GM19468 (cell line): ENCODE results near the gene MMAB.
"Not testable (repeated sequence)": the region's sequence is repeated elsewhere in the genome, so short reads cannot be mapped to it uniquely, and the experiment has no call there.

Experiments
- ATAC-seq: cut with Tn5 transposase; IDR thresholded peaks from one replicate; pipeline ENCODE4 v1.9.1; 2021; ENCODE audit warnings: mild to moderate bottlenecking, moderate library complexity, moderate number of reproducible peaks; ENCODE audit not compliant: unreplicated experiment; ENCODE audit errors: extremely low read depth

MMAB gene

GRCh38 chr12:109604132-109604585 is 30.9 kb upstream of the MMAB start:
- ATAC-seq, result no peak

GRCh38 chr12:109602132-109602531 is 28.8 kb upstream of the MMAB start:
- ATAC-seq, result not testable (repeated sequence)

- no peak for ATAC-seq
These were observed 28.3 kb upstream of the MMAB start for GRCh38 chr12:109601557-109601956.

- ATAC-seq, result no peak
These were observed 27.7 kb upstream of the MMAB start for GRCh38 chr12:109600995-109601394.

GRCh38 chr12:109600481-109600880 is 27.2 kb upstream of the MMAB start:
- no peak for ATAC-seq

GRCh38 chr12:109599087-109599486 is 25.8 kb upstream of the MMAB start:
- no peak for ATAC-seq

GRCh38 chr12:109598428-109598854 is 25.1 kb upstream of the MMAB start:
- ATAC-seq, result no peak

- ATAC-seq, result no peak
These were observed 24.6 kb upstream of the MMAB start for GRCh38 chr12:109597795-109598427.

GRCh38 chr12:109597414-109597794 is 24.1 kb upstream of the MMAB start:
- ATAC-seq, result no peak

- ATAC-seq, result no peak
These were observed 23.3 kb upstream of the MMAB start for GRCh38 chr12:109596418-109597244.

GRCh38 chr12:109595321-109595902 is 22.1 kb upstream of the MMAB start:
- ATAC-seq, result no peak

GRCh38 chr12:109594556-109595317 is 21.4 kb upstream of the MMAB start:
- ATAC-seq, result no peak

GRCh38 chr12:109592905-109593272 is 19.6 kb upstream of the MMAB start:
- ATAC-seq, result no peak

- no peak for ATAC-seq
These were observed 19.0 kb upstream of the MMAB start for GRCh38 chr12:109592195-109592904.

- ATAC-seq, result no peak
These were observed 17.7 kb upstream of the MMAB start for GRCh38 chr12:109591041-109591440.

- no peak for ATAC-seq
These were observed 17.3 kb upstream of the MMAB start for GRCh38 chr12:109590566-109590965.

GRCh38 chr12:109589691-109590245 is 16.5 kb upstream of the MMAB start:
- ATAC-seq, result no peak

- no peak for ATAC-seq
These were observed 15.9 kb upstream of the MMAB start for GRCh38 chr12:109589240-109589590.

GRCh38 chr12:109588461-109589239 is 15.3 kb upstream of the MMAB start:
- no peak for ATAC-seq
